Skeletal muscle cell (primary cell): ENCODE data around the gene LRIG1.

Experiments used
- DNase-seq: peaks from one replicate; pipeline ENCODE4 v3.0.0-alpha.2; 2010; ENCODE audit warnings: low read depth
- H3K4me3 ChIP-seq: 2 replicates; pipeline ENCODE4 v1.5.1; 2011; ENCODE audit warnings: low read depth, mild to moderate bottlenecking, control low read depth, low read length, moderate library complexity

LRIG1 gene

DNA sequence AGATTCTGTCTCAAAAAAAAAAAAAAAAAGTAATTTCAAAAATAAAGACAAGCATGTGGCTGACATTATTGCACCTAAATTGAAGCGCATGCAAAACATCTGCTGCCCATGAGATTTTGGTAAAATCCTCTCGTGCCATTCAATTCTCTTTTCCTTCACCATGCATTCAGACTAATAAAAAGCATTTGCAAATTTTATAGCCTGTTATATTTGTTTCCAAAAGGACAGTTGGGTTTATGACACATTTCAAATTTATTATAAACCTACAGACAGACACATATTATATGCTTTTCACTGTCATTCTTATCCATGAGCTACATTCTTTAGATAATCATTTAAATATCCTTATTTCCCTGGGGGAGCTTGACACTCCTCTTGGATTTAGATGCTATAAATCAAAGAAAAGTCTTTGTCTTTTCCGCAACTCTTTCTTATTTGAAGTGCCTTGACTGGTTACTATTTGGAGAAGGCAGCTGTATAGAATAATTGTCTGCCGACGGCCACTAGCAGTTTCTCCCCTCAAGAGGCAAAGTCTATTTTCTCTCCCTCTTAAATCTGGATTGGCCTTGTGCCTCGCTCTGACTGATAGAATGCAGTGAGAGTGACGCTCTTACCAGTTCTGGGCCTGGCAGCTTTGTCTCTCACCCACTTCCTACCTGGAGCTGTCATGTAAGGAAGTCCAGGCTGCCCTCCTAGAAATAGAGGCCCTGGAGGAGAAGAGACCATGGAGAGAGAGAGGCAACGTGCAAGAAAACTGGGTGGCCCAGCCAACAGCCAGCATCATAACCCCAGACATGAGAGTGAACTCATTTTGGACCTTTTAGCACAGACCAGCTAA is 6.8 kb upstream of the LRIG1 start:
- no peak overlapping the region for H3K4me3 ChIP-seq
- DNase-seq = no peak

GRCh38 chr3:66506154-66506553 is 5.3 kb upstream of the LRIG1 start:
- no peak for DNase-seq

GRCh38 chr3:66504850-66505641 is 4.2 kb upstream of the LRIG1 start:
- DNase-seq = no peak

More at GRCh38 chr3:66506154-66506553, 5.3 kb upstream of the LRIG1 start:
- no peak overlapping the region for H3K4me3 ChIP-seq

GRCh38 chr3:66502981-66503380 is 2.2 kb upstream of the LRIG1 start:
- no peak overlapping the region for H3K4me3 ChIP-seq
- DNase-seq = no peak

More at GRCh38 chr3:66504850-66505641, 4.2 kb upstream of the LRIG1 start:
- no peak overlapping the region for H3K4me3 ChIP-seq

- H3K4me3 ChIP-seq = no peak overlapping the region
- DNase-seq = no peak
Observed at GRCh38 chr3:66502245-66502874, 1.5 kb upstream of the LRIG1 start.

- DNase-seq = no peak
- peak overlapping the region; percentile 56 for H3K4me3 ChIP-seq
Observed at GRCh38 chr3:66501483-66502244, 842 bp upstream of the LRIG1 start.

- DNase-seq = no peak
- peak overlapping the region; percentile 88 for H3K4me3 ChIP-seq
Observed at GRCh38 chr3:66499881-66500575, 794 bp downstream of the LRIG1 start.

DNA sequence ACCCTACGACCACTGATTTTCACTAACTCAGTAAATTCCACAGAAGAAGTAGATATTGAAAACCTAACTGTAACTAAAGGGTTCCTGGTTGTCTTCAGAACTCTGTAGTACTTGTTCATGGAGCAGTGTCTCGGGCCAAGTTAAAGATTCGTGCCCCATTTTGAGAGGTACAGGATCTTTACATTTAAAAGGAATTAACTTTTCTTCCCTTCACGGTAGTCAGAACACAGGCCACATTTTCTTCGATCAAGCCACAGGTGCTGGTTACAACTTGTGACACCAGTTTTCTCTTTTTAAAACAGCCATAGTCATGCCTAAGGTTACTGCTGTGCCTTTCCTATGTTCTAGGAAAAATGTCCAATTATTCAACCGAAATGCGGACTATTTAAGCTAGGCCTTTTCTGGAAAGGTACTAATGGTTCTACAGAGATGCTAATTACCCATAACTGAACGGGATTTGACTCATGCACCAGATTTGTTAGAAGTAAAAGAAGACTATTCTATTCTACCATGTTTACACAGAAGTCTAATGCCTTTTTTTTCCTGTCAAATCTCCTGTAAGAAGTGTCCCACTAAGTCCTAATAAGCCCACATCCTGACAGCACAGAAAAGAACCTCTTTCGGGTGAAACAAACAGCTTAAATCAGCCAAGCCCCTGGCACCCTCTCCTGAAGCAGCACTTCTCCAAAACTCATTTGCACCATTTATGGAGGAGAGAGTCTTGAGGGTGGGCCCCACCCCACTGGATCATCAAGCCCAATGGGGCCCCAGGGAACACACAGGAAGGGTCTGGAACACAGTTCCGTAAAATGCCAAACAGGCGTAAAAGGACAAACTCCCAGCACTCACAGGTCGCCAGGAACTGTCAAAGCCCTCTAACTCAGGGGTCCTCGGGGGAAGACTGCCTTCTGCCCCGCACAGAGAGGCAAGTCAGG is 1.9 kb downstream of the LRIG1 start:
- H3K4me3 ChIP-seq = peak overlapping the region; percentile 88
- DNase-seq = no peak

GRCh38 chr3:66497985-66498671 is 2.7 kb downstream of the LRIG1 start:
- H3K4me3 ChIP-seq = no peak overlapping the region

DNA sequence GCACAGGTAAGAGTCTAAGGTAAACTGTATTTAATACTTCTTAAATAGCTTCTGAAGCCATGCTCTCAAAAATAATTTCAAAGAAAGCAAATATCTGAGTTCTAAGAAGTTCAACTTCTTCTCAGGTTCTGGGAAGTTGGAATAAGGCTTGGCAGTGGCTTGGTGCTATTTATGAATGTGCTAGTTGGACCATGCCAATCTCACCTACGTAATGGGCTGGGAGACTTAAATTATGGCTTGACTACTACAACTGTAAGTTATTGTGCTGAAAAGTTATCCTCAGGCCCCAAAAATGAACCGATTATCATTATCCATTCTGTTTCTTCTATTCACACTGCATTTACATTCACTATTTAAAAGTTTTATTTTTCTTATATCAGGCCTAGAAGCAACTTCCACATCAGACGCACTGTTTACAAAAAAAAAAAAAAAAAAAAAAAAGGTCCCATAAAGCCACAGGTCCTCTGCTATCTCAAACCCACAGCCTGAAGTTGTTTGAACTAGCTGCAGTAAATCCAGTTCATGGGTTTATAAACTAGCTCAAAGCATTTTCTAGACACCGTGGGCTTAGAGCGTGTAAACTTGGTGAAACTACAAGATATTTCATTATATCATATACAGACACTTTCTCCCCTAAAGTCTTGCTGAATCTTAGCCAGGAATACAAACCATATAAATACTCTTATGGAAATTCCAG is 3.4 kb downstream of the LRIG1 start:
- DNase-seq = no peak
- H3K4me3 ChIP-seq = no peak overlapping the region

More at GRCh38 chr3:66497985-66498671, 2.7 kb downstream of the LRIG1 start:
- DNase-seq = no peak

DNA sequence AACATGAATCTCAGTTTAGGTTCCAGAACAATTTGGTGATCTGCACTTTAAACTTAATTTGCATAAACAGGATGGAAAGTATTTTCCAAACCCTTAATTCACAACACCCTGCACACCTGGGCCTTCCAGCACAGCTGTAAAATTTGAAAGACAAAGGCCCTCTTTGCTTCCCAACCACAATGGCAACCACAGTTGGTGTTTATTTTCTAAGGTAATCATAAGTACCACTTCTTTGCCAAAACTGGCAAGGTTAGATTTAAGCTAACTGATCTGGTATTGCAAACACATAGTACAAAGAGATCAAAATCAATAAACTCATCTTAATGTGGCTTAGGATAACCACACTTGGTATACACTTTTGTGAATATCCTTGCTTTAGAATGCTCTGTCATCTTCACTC is 4.1 kb downstream of the LRIG1 start:
- DNase-seq = no peak
- H3K4me3 ChIP-seq = no peak overlapping the region

- H3K4me3 ChIP-seq = no peak overlapping the region
- DNase-seq = no peak
Observed at GRCh38 chr3:66496301-66496700, 4.5 kb downstream of the LRIG1 start.

DNA sequence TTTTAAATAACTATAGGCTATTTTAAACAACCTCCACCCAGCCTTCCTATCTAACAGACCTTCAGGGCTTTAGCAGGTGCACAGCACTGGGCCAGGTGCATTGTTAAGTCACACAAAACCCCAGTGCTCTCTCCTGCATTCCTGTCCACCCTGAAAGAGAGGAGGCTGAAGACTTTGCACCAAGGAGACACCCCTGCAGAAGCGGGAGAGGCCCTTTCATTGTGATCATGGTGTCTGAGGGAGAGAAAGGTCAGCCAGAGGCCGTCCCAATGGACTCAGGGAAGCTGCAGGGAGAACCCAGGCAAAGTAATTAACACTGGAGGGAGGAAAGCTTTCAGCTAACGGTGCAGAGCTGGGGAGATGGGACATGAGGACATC is 5.2 kb downstream of the LRIG1 start:
- no peak for DNase-seq
- no peak overlapping the region for H3K4me3 ChIP-seq

GRCh38 chr3:66494959-66495667 is 5.7 kb downstream of the LRIG1 start:
- no peak for DNase-seq

GRCh38 chr3:66493458-66494099 is 7.2 kb downstream of the LRIG1 start:
- H3K4me3 ChIP-seq = no peak overlapping the region
- DNase-seq = no peak

More at GRCh38 chr3:66494959-66495667, 5.7 kb downstream of the LRIG1 start:
- H3K4me3 ChIP-seq = no peak overlapping the region

GRCh38 chr3:66492672-66493071 is 8.2 kb downstream of the LRIG1 start:
- DNase-seq = no peak

More at GRCh38 chr3:66492672-66493071, 8.2 kb downstream of the LRIG1 start:
- H3K4me3 ChIP-seq = no peak overlapping the region
